GM18873 (cell line): ENCODE measurements around the gene CFAP107.

Experiments used
- ATAC-seq: cut with Tn5 transposase; IDR thresholded peaks from one replicate; pipeline ENCODE4 v1.9.1; 2021; ENCODE audit warnings: mild to moderate bottlenecking, moderate library complexity, moderate number of reproducible peaks; ENCODE audit not compliant: unreplicated experiment, low FRiP score

Gene CFAP107

DNA sequence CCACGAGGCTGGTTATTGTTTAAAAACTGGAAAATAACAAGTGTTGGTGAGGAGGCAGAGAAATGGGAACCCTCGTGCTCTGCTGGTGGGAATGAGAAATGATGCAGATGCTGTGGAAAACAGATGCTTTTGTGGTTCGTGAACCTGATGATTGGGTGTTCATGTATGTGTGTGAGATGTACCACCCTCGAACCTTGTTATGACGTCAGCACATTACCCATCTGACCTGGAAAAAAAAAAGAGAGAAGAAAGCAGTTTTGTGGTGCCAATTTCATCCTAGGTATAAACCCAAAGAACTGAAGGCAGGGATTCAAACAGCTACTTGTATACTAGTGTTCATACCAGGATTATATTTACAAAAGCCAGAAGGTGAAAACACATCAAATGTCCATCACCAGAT, 6.4 kb upstream of the CFAP107 start:
- ATAC-seq, result no peak

- no peak for ATAC-seq
These were observed 4.1 kb upstream of the CFAP107 start for GRCh38 chr1:12741946-12742345.

- no peak for ATAC-seq
These were observed 641 bp upstream of the CFAP107 start for GRCh38 chr1:12745126-12745991.

GRCh38 chr1:12748778-12749355, 2.9 kb downstream of the CFAP107 start:
- no peak for ATAC-seq

GRCh38 chr1:12754738-12755137, 8.7 kb downstream of the CFAP107 start:
- ATAC-seq, result no peak

DNA sequence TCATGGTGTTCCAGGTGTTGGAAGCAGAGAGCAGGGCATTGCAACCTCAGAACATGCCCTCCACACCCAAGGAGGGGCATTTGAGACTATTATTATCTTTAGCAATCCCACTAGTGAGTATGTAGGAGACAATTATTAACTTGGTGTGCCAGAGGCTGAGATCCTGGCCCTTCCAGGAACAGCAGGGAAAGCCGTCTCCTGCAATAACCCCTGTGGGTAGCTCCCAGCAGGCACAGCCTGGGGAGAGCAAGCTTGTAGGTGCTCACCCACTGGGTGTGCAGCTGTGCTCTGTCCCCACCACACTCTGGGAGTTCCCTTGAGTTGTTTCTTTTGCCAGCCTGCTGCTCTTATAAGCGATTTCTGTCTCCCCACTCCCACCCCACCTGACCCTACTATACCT, 10.3 kb downstream of the CFAP107 start:
- no peak for ATAC-seq

DNA sequence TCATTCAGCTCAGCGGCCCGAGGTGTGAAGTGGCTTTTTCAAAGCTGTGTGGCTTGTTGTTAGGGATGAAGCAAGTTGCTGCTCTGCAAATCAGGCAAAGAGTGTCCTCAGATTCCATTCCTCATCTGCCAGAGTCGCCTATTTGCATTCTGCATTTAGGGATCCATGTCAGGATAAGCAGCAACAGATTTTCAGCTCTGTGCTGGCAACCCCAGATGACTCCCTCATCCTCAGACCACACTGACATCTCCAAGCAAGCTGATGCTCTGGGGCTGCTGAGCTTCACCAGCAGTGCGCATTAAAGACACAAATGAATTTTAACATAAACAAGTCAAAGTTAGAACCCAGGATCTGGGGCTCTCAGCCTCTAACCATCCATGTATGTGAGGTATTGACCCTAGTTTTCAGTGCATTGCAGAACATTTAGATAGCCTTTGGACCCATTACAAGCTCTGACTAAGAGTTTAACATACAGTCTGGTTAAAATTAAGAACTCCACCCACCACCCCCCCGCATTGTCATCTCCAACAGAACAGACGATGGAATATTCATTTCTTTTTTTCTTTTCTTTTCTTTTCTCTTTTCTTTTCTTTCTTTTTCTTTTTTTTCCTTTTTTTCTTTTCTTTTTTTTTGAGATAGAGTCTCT, 10.9 kb downstream of the CFAP107 start:
- ATAC-seq, result no peak

GRCh38 chr1:12757836-12758235, 11.8 kb downstream of the CFAP107 start:
- ATAC-seq, result no peak

DNA sequence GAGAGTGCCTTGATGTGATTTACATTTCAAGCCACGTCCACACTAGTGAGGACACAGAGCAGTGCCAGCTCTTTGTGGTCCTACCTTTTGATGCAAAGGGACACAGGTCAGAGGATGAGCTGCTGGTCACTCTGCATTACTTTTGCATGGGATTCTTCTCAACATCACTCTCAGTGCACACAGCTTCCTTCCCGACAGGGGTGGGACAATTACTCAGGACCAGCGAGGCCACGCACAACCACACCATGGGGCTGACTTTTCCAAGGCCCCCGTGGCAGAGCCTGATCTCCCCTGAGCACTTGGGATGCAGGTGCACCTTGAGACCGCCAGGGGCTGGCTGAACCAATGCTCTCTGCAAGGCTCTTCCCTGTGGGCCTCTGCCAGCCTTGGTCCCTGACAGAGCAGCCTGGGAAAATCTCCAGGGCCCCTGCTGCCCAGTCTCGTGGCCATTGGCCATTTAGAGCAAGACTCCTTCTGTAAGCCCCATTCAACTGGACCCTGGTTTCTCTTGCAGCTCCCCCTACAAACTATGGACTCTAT, 14.3 kb downstream of the CFAP107 start:
- ATAC-seq, result no peak

- ATAC-seq, result no peak
These were observed 15.8 kb downstream of the CFAP107 start for GRCh38 chr1:12761781-12762180.

- ATAC-seq, result no peak
These were observed 16.8 kb downstream of the CFAP107 start for GRCh38 chr1:12762766-12763165.

DNA sequence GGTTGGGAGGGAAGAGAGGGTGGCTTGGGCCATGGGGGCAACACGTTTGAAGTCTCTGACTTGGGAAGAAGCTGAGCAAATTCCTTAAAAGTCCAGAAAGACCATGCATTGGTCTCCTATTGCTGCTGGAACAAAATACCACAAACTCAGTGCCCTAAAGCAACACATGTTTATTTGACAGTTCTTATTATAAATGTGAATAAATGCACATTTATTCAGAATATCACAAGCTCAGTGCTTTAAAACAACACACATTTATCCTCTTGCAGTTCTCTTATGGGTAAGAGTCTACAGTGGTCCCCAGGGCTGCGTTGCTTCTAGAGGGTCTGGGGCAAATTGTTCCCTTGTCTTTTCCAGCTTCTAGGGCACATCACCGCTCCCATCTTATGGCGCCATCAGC, 17.5 kb downstream of the CFAP107 start:
- no peak for ATAC-seq

- ATAC-seq, result no peak
These were observed 18.0 kb downstream of the CFAP107 start for GRCh38 chr1:12764016-12764415.

GRCh38 chr1:12769031-12769430, 23.0 kb downstream of the CFAP107 start:
- no peak for ATAC-seq

GRCh38 chr1:12769976-12770505, 24.0 kb downstream of the CFAP107 start:
- no peak for ATAC-seq

- ATAC-seq, result no peak
These were observed 24.6 kb downstream of the CFAP107 start for GRCh38 chr1:12770620-12771019.

- no peak for ATAC-seq
These were observed 25.2 kb downstream of the CFAP107 start for GRCh38 chr1:12771186-12771585.

DNA sequence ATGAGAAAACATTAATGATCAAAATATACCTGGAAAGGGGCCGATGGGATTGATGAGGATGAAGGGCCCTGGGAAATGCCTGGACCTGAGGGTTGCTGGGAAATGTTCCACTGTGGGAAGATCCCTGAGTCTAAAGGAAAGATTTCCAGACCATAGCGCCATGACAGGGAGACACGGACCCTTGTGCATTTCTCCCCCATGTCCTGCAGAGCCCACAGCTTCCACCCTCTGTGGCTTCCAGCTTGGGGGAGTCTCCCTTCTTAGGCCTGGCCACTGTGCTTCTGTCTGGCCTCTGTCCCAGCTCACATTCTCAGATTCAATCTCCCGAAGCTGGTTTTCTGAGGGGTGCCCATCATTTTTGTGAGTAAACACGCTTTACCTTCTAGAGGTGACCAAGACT, 26.5 kb downstream of the CFAP107 start:
- no peak for ATAC-seq

- ATAC-seq, result no peak
These were observed 27.4 kb downstream of the CFAP107 start, which contains the start of gene PRAMEF12 for GRCh38 chr1:12773438-12773837. TSS of gene PRAMEF12 (plus strand) at chr1:12773738. CDS start at chr1:12774868, 1,130 bp downstream.

DNA sequence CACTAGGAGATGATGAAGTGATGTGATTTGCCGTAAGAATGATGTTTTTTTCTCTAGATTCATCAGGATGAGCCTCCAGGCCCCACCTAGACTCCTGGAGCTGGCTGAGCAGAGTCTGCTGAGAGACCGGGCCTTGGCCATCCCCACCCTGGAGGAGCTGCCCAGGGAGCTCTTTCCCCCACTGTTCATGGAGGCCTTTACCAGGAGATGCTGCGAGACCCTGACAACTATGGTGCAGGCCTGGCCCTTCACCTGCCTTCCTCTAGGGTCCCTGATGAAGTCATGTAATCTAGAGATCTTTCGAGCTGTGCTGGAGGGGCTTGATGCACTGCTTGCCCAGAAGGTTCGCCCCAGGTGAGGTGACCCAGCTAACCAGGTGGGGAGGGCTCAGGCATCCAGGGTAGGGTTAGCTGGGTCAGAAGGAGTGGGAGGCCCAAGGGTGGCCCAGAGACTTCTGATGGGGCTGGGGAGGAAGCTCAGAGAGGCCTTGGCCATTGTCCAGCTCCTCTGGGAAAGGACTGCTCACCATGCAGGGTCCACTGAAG, 28.9 kb downstream of the CFAP107 start:
- no peak for ATAC-seq

- no peak for ATAC-seq
These were observed 29.4 kb downstream of the CFAP107 start for GRCh38 chr1:12775443-12775842.
